Measurements from ENCODE around the gene BMP7.

The BMP7 gene

GRCh38 chr20:57224641-57225138 is 41.8 kb downstream of the BMP7 start:
- DNase-seq, result no peak

- DNase-seq, result no peak
Observed at GRCh38 chr20:57223648-57224489, 42.6 kb downstream of the BMP7 start.

GRCh38 chr20:57222631-57222950 is 43.9 kb downstream of the BMP7 start:
- DNase-seq, result no peak

- DNase-seq, result no peak
Observed at GRCh38 chr20:57221916-57222630, 44.4 kb downstream of the BMP7 start.

- DNase-seq, result no peak
Observed at GRCh38 chr20:57220337-57221145, 45.9 kb downstream of the BMP7 start.

GRCh38 chr20:57219071-57219677 is 47.3 kb downstream of the BMP7 start:
- no peak for DNase-seq

- no peak for DNase-seq
Observed at GRCh38 chr20:57218489-57218888, 48.0 kb downstream of the BMP7 start.

GRCh38 chr20:57217802-57218201 is 48.6 kb downstream of the BMP7 start:
- DNase-seq, result no peak

GRCh38 chr20:57216669-57217068 is 49.8 kb downstream of the BMP7 start:
- no peak for DNase-seq

- no peak for DNase-seq
Observed at GRCh38 chr20:57215826-57216471, 50.5 kb downstream of the BMP7 start.

GRCh38 chr20:57215426-57215825 is 51.0 kb downstream of the BMP7 start:
- no peak for DNase-seq

- DNase-seq, result no peak
Observed at GRCh38 chr20:57214948-57215347, 51.5 kb downstream of the BMP7 start.

- no peak for DNase-seq
Observed at GRCh38 chr20:57214427-57214826, 52.0 kb downstream of the BMP7 start.

- no peak for DNase-seq
Observed at GRCh38 chr20:57213924-57214323, 52.5 kb downstream of the BMP7 start.

GRCh38 chr20:57213291-57213690 is 53.1 kb downstream of the BMP7 start:
- no peak for DNase-seq

- DNase-seq, result no peak
Observed at GRCh38 chr20:57212534-57213276, 53.7 kb downstream of the BMP7 start.

- DNase-seq, result no peak
Observed at GRCh38 chr20:57211908-57212533, 54.4 kb downstream of the BMP7 start.

GRCh38 chr20:57211406-57211805 is 55.0 kb downstream of the BMP7 start:
- no peak for DNase-seq

- DNase-seq, result no peak
Observed at GRCh38 chr20:57210911-57211280, 55.5 kb downstream of the BMP7 start.

GRCh38 chr20:57210054-57210910 is 56.2 kb downstream of the BMP7 start:
- no peak for DNase-seq

Measured in central memory CD4-positive, alpha-beta T cell (primary cell).